Tibial artery (tissue), 4 donors: ENCODE results near the gene CIAO2B.

Experiments
- DNase-seq, 2 donors: peaks; one replicate each; pipeline ENCODE4 v3.0.0-alpha.2; 2019
- H3K27ac ChIP-seq, 2 donors: fragments of 200-600 bp; sonication (generic) in 1 of 2; 1 replicate in 1 of 2; 2 replicates in 1 of 2; pipeline ENCODE4 v1.5.1; 2018 to 2019; ENCODE audit warnings: mild to moderate bottlenecking in 1 of 2
- H3K27me3 ChIP-seq, 2 donors: fragments of 200-600 bp; sonication (generic) in 1 of 2; one replicate each; pipeline versions ENCODE4 v1.5.1 to v1.6.0; 2016 to 2019
- H3K36me3 ChIP-seq, 3 donors: fragments of 200-600 bp; sonication (generic) in 2 of 3; one replicate each; pipeline ENCODE4 v1.5.1; 2016 to 2019; ENCODE audit warnings: mild to moderate bottlenecking in 2 of 3
- H3K4me1 ChIP-seq, 4 donors: fragments of 200-600 bp; sonication (generic) in 2 of 4; 1 replicate in 3 of 4; 2 replicates in 1 of 4; pipeline ENCODE4 v1.5.1; 2016 to 2019
- H3K4me3 ChIP-seq, 2 donors: fragments of 200-600 bp; sonication (generic) in 1 of 2; 1 replicate in 1 of 2; 2 replicates in 1 of 2; pipeline ENCODE4 v1.5.1; 2018 to 2019; ENCODE audit warnings: mild to moderate bottlenecking in 2 of 2
- H3K9me3 ChIP-seq, 3 donors: fragments of 200-600 bp; sonication (generic) in 1 of 3; one replicate each; pipeline ENCODE4 v1.5.1; 2016 to 2019
- CTCF ChIP-seq, 2 experiments: fragments of 200-600 bp in 1 of 2; fragments of 450-650 bp in 1 of 2; IDR thresholded peaks; one replicate each; pipeline ENCODE4 v1.5.1; 2017 to 2019; ENCODE audit warnings: antibody characterized with exemption in 2 of 2, mild to moderate bottlenecking in 1 of 2, moderate library complexity in 1 of 2
- intact Hi-C: fragments of 100-400 bp; cut with DNase I; formaldehyde crosslinking; loops from one replicate; pipeline ENCODE4 v1.15.0; 2023; ENCODE audit warnings: low total_unique reads

Gene CIAO2B

GRCh38 chr16:66920299-66920590, 14.0 kb downstream of the CIAO2B start:
- H3K9me3 ChIP-seq: no peaks in the 10 kb centered on the region
- H3K36me3 ChIP-seq: peaks cover 12 to 20% (median 20%) of the 10 kb centered on the region in 3 donors
- no peak for TF ChIP-seq CTCF (IDR thresholded peaks at IDR 0.05)
- no peak overlapping the region for H3K4me3 ChIP-seq
- no peak for DNase-seq
- H3K4me1 ChIP-seq: peaks cover 0 to 50% (median 35%) of the 10 kb centered on the region in 4 donors
- H3K27ac ChIP-seq: peak overlapping the region; percentile 97
- intact Hi-C loops: no loop called here
- no peaks in the 10 kb centered on the region for H3K27me3 ChIP-seq

- Histone ChIP-seq H3K36me3 (peaks cover 12 to 20% (median 20%) of the 10 kb centered on the region in 3 donors), H3K27me3 (no peaks in the 10 kb centered on the region), H3K4me1 (peaks cover 0 to 50% (median 34%) of the 10 kb centered on the region in 4 donors), H3K27ac (peak overlapping the region; percentile 97), H3K4me3 (no peak overlapping the region), H3K9me3 (no peaks in the 10 kb centered on the region)
- intact Hi-C loops: no loop called here
- TF ChIP-seq CTCF (IDR thresholded peaks at IDR 0.05): no peak
- no peak for DNase-seq
Observed at GRCh38 chr16:66919569-66920298, 14.5 kb downstream of the CIAO2B start.

GRCh38 chr16:66918803-66919568, 15.2 kb downstream of the CIAO2B start, which contains the start of gene CDH16:
Gene CDH16, minus strand, starts transcription at chr16:66918885. Its CDS starts 820 bp downstream, at chr16:66918065.
- no peaks in the 10 kb centered on the region for H3K27me3 ChIP-seq
- peaks cover 12 to 20% (median 18%) of the 10 kb centered on the region in 3 donors for H3K36me3 ChIP-seq
- intact Hi-C loops: no loop called here
- H3K4me1 ChIP-seq: peaks cover 0 to 46% (median 33%) of the 10 kb centered on the region in 4 donors
- no peak for TF ChIP-seq CTCF (IDR thresholded peaks at IDR 0.05)
- H3K27ac ChIP-seq: peak within 1 kb of the TSS; percentile 97
- H3K9me3 ChIP-seq: no peaks in the 10 kb centered on the region
- H3K4me3 ChIP-seq: no peak within 1 kb of the TSS
- DNase-seq: no peak

- Histone ChIP-seq H3K4me1 (peaks cover 0 to 41% (median 28%) of the 10 kb centered on the region in 4 donors), H3K27ac (peak overlapping the region in 1 of 2 donors; percentile 97), H3K9me3 (no peaks in the 10 kb centered on the region), H3K4me3 (no peak overlapping the region), H3K36me3 (peaks cover 12 to 20% (median 14%) of the 10 kb centered on the region in 3 donors), H3K27me3 (no peaks in the 10 kb centered on the region)
- no peak for TF ChIP-seq CTCF (IDR thresholded peaks at IDR 0.05)
- intact Hi-C loops: no loop called here
- no peak for DNase-seq
Observed at GRCh38 chr16:66918355-66918754, 15.8 kb downstream of the CIAO2B start.

GRCh38 chr16:66917741-66918140, 16.5 kb downstream of the CIAO2B start:
- H3K27me3 ChIP-seq: no peaks in the 10 kb centered on the region
- no peak overlapping the region for H3K27ac ChIP-seq
- peaks cover 12 to 17% (median 14%) of the 10 kb centered on the region in 3 donors for H3K36me3 ChIP-seq
- H3K4me1 ChIP-seq: peaks cover 0 to 37% (median 23%) of the 10 kb centered on the region in 4 donors
- TF ChIP-seq CTCF (IDR thresholded peaks at IDR 0.05): no peak
- DNase-seq: no peak
- H3K9me3 ChIP-seq: no peaks in the 10 kb centered on the region
- intact Hi-C loops: no loop called here
- no peak overlapping the region for H3K4me3 ChIP-seq
